HepG2 (cell line): Measurements from ENCODE around the gene CDT1.

Experiments
- FOXA1 ChIP-seq, 2 experiments: fragments of 450-650 bp in 1 of 2; sonication (generic) in 1 of 2; formaldehyde crosslinking in 1 of 2; IDR thresholded peaks; 2 replicates each; pipeline versions ENCODE4 v1.4.0 to v1.6.1; 2016 to 2020; ENCODE audit warnings: missing genetic modification reagents in 1 of 2
- KLF12 ChIP-seq: sonication (generic); formaldehyde crosslinking; IDR thresholded peaks from 2 replicates; pipeline ENCODE4 v1.4.0; 2020; ENCODE audit warnings: missing genetic modification reagents, borderline replicate concordance
- POLR2A ChIP-seq, 2 experiments: IDR thresholded peaks; 2 replicates each; pipeline ENCODE4 v1.6.1; 2011; ENCODE audit warnings: low read depth in 2 of 2, low read length in 2 of 2, mild to moderate bottlenecking in 1 of 2, moderate library complexity in 1 of 2; ENCODE audit not compliant: insufficient read depth in 1 of 2
- SRY ChIP-seq: sonication (generic); formaldehyde crosslinking; IDR thresholded peaks from 2 replicates; pipeline ENCODE4 v1.8.0; 2022; ENCODE audit warnings: mild to moderate bottlenecking, missing genetic modification reagents
- TF ChIP-seq, protein P1 (sequence below): sonication (generic); formaldehyde crosslinking; IDR thresholded peaks from 2 replicates; pipeline ENCODE4 v1.5.0; 2020; ENCODE audit warnings: missing genetic modification reagents, mild to moderate bottlenecking, borderline replicate concordance
- TF ChIP-seq, protein P2 (sequence below): sonication (generic); formaldehyde crosslinking; conservative IDR thresholded peaks from 2 replicates; pipeline ENCODE4 v1.4.0; 2020; ENCODE audit warnings: missing genetic modification reagents

- TF ChIP-seq POLR2A (IDR thresholded peaks at IDR 0.05; ENCODE audit: insufficient read depth in 1 of 2, low read depth in 2 of 2, low read length in 2 of 2) (no peak), KLF12 (no peak), SRY (CRISPR knock-in tag) (no peak), FOXA1 (IDR thresholded peaks at IDR 0.05) (no peak), FOXA1 (CRISPR knock-in tag; IDR thresholded peaks at IDR 0.05) (no peak)
- TF ChIP-seq, protein P1, sequence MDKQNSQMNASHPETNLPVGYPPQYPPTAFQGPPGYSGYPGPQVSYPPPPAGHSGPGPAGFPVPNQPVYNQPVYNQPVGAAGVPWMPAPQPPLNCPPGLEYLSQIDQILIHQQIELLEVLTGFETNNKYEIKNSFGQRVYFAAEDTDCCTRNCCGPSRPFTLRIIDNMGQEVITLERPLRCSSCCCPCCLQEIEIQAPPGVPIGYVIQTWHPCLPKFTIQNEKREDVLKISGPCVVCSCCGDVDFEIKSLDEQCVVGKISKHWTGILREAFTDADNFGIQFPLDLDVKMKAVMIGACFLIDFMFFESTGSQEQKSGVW (CRISPR knock-in tag) = no peak
- TF ChIP-seq, protein P2, sequence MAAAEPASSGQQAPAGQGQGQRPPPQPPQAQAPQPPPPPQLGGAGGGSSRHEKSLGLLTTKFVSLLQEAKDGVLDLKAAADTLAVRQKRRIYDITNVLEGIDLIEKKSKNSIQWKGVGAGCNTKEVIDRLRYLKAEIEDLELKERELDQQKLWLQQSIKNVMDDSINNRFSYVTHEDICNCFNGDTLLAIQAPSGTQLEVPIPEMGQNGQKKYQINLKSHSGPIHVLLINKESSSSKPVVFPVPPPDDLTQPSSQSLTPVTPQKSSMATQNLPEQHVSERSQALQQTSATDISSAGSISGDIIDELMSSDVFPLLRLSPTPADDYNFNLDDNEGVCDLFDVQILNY (CRISPR knock-in tag) = no peak
These were observed 47.1 kb downstream of the CDT1 start for GRCh38 chr16:88850531-88851199.
